Stimulated activated CD4-positive, alpha-beta T cell treated with anti-CD3 and anti-CD28 coated beads, Interleukin-1b, Interleukin-23, amount 100 ng/mL, for 4 hours (primary cell): ENCODE measurements around the gene OR4B1.
"Not testable (repeated sequence)": the region's sequence is repeated elsewhere in the genome, so short reads cannot be mapped to it uniquely, and the experiment has no call there.

ENCODE experiments used
- DNase-seq, 2 donors: peaks; one replicate each; pipeline ENCODE4 v3.0.0-alpha.2; 2020; ENCODE audit warnings: low read depth in 2 of 2

Gene OR4B1

GRCh38 chr11:48216510-48216909 lies at the start of gene OR4B1:
Gene OR4B1, plus strand, starts transcription at chr11:48216810. Its CDS starts 0 bp downstream, at chr11:48216810.
- no peak for DNase-seq

GRCh38 chr11:48167380-48167779 lies 49.2 kb upstream of the OR4B1 start:
- DNase-seq = no peak

- DNase-seq = no peak
Measured at GRCh38 chr11:48168815-48169214, 47.8 kb upstream of the OR4B1 start.

GRCh38 chr11:48169259-48169658 lies 47.4 kb upstream of the OR4B1 start:
- DNase-seq = no peak

- no peak for DNase-seq
Measured at GRCh38 chr11:48169717-48170116, 46.9 kb upstream of the OR4B1 start.

- no peak for DNase-seq
Measured at GRCh38 chr11:48170241-48171233, 46.1 kb upstream of the OR4B1 start.

GRCh38 chr11:48172818-48173609 lies 43.6 kb upstream of the OR4B1 start:
- DNase-seq = peak; percentile 54 to 55

GRCh38 chr11:48177661-48178060 lies 38.9 kb upstream of the OR4B1 start:
- no peak for DNase-seq

- no peak for DNase-seq
Measured at GRCh38 chr11:48180627-48181026, 36.0 kb upstream of the OR4B1 start.

- DNase-seq = no peak
Measured at GRCh38 chr11:48182860-48183526, 33.6 kb upstream of the OR4B1 start.

- DNase-seq = no peak
Measured at GRCh38 chr11:48184452-48184851, 32.2 kb upstream of the OR4B1 start.

- DNase-seq = peak in 1 of 2 donors; percentile 6
Measured at GRCh38 chr11:48190906-48191654, 25.5 kb upstream of the OR4B1 start.

- no peak for DNase-seq
Measured at GRCh38 chr11:48193876-48194275, 22.7 kb upstream of the OR4B1 start.

- DNase-seq = no peak
Measured at GRCh38 chr11:48207881-48208280, 8.7 kb upstream of the OR4B1 start.

- DNase-seq = no peak
Measured at GRCh38 chr11:48210052-48210451, 6.6 kb upstream of the OR4B1 start.

- no peak for DNase-seq
Measured at GRCh38 chr11:48228761-48229160, 12.2 kb downstream of the OR4B1 start.

- not testable (repeated sequence) for DNase-seq
Measured at GRCh38 chr11:48230057-48230456, 13.4 kb downstream of the OR4B1 start.

GRCh38 chr11:48237727-48238126 lies 21.1 kb downstream of the OR4B1 start:
- no peak for DNase-seq

- no peak for DNase-seq
Measured at GRCh38 chr11:48242501-48242900, 25.9 kb downstream of the OR4B1 start.

GRCh38 chr11:48244804-48245203 lies 28.2 kb downstream of the OR4B1 start, which contains the start of gene OR4X2:
Gene OR4X2, plus strand, starts transcription at chr11:48245104. Its CDS starts 0 bp downstream, at chr11:48245104.
- DNase-seq = no peak

GRCh38 chr11:48248902-48249301 lies 32.3 kb downstream of the OR4B1 start:
- DNase-seq = no peak
